SKM-1 treated with dmso at 0.1 percent for 144 hours (cell line): Measurements from ENCODE around the gene TIAM2.
A peak's percentile ranks its signal among the peaks of the same experiment; 100 is the strongest.
"Not testable (repeated sequence)": the region's sequence is repeated elsewhere in the genome, so short reads cannot be mapped to it uniquely, and the experiment has no call there.

Experiments used
- DNase-seq: peaks from one replicate; lab custom pipeline; 2025; ENCODE audit not compliant: unreplicated experiment; lab: John Stamatoyannopoulos, UW

TIAM2 gene

GRCh38 chr6:155188707-155189496 is 193.8 kb downstream of the TIAM2 start:
- DNase-seq = no peak

DNA sequence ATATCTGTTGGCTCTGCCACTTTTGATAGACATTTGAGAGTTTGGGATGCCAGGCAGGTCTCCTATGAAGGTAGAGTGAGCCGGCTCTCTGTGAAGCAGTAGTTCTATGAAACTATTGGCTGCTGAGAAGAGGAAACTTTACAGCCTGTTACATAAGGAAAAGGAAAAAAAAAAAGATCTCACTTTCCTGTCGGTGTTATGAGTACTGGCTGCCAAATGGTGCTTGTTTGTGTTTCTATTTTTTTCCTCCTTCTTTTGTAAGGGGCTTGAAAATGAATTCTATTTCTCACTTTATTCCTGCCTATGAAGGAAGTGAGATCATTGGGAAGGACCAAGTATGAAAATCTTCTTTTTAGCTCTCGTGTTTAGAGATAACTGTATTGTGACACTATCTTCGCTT is 195.6 kb downstream of the TIAM2 start:
- no peak for DNase-seq

- DNase-seq = no peak
These were observed 198.4 kb downstream of the TIAM2 start for GRCh38 chr6:155193526-155193925.

DNA sequence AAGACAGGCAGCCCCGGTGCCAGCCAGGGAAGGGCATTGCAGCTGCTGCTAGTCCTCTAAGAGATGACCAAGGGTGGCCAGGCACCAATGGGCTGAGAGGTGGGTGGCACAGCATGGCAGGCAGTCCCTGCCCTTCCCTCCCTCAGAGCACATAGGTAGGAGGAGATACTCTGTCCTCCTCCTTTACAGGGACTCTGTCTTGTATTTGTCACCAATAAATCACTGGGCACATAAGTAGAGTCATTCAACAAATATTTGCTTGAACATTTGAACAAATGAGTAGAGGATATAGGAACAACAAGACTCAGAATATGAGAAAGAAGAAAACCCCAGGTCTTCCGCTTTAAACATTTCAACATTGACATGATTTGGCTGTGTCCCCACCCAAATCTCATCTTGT is 199.3 kb downstream of the TIAM2 start:
- no peak for DNase-seq

DNA sequence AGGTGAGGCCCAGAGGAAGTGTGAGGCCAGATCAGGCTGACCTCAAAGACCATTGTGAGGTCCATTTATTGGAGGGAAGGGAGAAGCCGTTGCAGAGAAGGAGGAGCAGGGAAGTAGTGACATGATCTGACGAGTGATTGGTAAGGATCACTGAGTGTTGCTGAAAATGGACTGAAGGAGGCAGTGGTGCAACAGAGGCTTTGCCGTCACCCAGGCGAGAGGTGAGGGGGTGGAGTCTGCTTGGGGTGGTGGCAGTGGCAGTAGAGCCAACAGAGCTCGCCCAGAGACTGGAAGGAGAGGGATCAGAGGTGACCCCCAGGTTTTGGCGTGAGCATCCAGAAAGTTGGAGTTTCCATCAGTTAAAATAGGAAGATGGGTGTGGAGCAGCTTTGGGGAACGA is 200.8 kb downstream of the TIAM2 start:
- no peak for DNase-seq

DNA sequence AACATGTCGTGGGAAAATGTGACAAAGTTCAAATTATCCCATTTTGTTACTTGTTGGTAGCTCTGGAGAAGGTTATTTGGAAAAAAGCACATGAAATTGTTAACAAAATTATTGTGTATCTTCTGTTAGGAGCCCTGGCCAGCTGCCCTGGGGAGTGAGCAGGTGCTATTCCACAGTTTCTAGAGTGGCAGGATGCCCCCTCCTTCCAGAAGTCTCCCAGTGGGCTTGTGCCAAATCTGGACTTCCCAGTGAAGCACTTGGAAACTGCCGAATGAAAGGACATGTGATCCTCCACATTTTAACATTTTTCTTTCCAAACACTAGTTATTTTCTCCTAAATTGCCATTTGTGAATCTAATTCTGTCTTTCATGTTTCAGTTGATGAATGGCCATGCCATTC is 201.8 kb downstream of the TIAM2 start:
- DNase-seq = no peak

DNA sequence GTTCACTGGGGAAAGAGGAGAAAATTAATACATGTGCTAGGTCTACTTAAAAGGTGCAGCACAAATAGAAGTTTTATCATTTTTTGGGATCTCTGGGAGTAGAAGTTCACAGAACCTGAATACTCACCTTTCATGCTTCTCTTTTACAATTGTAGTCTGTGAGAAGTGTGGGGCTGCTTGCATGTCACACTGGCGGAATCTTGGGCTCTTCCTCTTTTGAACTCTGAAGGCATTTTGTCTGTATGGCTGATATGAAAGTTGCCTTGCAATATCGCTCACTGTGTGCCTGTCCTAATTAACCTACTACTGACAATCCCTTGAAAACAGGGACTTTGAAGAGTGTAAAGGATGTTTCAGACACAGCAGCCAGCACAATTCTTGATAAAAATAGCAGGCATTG is 202.8 kb downstream of the TIAM2 start:
- DNase-seq = no peak

DNA sequence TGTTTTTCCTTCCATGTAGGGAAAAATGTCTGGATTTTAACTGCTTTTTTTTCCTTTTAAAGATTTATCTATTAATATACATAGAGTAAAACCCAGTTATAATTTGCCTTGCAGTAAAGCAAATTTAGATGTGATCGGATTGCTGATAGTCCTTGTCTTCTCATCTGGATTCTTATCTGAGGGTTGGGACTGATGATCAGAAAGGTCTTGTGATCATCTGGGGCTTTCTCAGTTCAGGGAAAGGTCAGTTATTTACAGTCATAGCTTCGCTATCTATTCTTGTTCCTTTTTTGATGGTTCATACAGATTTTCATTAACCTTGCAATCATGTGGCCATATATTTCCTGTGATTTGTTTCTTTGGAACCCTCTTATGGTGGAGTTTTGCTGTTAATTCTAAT is 204.9 kb downstream of the TIAM2 start:
- DNase-seq = no peak

DNA sequence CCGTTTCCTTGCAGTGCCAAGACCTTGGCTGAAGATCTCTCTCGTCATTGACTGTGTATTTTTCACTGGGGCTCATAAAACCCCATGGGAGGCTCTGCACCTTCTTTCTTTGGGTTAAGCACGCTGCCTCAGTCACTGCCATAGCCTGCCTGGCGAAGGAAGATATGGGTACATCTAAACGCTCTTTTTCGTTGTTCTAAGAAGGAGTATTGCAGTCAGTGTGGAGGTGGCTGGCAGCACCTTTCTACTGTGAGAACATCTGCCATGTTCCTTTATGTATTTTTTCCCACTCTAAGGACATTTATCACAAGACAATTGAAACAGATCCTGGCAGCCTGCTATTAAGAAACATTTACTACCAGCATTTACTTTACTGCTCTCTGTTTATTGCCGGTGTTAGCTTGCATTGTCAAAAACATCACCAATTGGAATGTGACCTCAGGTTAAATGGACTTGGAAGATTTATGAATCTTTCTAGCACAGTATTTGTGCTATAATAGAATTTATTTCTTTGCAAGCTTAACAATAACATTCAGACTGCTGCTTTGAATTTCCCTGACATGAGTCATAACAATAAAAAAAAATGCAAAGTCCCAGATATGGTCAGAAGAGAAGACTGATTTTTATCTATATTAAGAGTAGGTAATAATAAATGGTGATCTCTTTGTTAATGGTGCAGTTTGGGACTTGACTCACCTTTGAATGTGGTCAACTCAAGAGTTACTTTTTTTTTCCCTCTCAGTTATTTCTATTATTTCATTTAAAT is 206.5 kb downstream of the TIAM2 start:
- DNase-seq = no peak

- no peak for DNase-seq
These were observed 212.1 kb downstream of the TIAM2 start for GRCh38 chr6:155207223-155207622.

DNA sequence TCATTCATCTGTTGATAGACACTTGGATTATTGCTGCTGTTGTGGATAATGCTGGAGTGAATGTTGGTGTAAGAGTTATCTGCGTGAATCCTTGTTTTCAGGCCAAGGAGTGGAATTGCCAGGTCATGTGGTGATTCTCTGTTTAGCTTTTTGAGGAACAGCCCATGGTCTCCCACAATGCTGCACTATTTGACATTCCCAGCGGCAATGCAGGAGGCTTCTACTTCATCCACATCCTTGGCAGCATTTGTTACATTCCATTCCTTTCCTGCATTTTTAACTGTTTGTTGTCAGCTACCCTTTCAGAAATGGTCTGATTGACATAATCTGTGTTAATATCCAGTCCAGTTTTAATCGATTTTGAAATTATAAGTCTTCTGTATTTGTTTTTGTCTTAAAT is 217.0 kb downstream of the TIAM2 start:
- DNase-seq = no peak

DNA sequence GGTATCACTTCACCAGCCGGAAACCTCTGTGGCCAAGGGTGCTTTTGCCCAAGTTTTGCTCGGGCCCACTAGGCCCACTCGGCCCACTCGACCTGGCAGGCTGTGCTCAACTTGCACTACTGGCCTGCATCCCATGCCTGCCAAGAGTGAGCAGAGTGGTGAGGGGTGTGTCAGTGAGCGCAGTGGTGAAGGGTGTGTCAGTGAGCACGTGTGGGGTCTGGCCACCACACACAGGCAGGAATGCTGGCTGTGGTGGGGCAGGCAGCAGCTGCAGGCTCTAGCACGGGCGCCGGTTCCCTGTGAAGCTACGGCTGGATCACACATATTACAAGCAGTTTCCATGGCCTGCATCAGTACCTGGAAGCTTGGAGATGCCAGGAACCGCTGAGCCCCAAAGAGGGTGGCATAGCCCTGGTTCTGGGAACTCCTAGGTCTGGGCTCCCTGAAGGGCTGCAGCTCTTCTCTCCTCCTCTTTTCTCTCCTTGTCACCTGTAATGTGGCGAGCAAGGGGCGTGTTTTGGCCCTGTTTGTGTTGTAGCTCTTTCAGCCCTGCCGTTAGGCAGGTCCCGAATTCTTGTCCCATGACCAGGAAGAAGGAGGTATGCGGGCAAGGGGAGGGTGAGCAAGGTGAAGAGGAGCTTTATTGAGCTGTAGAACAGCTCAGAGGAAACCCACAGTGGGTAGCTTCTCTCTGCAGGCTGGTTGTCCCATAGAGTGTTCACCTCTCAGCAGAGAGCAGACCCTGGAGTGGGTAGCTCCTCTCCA is 217.7 kb downstream of the TIAM2 start:
- DNase-seq = no peak

GRCh38 chr6:155213611-155214372 is 218.7 kb downstream of the TIAM2 start:
- no peak for DNase-seq

DNA sequence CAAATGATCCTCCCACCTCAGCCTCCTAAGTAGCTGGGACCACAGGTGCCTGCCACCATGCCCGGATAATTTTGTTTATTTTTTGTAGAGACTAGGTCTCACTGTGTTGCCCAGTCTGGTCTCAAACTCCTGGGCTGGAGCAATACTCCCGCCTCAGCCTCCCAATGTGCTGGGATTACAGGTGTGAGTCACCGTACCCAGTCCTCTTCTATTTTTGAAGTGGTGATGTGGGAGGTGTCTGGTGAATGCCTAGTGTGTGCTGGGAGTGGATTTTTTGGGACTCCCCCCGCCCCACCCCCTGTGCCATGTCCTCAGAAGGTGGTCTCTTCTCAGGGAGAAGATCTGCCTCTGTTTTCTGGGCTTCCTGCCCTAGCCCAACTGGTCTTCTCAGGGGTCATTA is 220.8 kb downstream of the TIAM2 start:
- DNase-seq = no peak

DNA sequence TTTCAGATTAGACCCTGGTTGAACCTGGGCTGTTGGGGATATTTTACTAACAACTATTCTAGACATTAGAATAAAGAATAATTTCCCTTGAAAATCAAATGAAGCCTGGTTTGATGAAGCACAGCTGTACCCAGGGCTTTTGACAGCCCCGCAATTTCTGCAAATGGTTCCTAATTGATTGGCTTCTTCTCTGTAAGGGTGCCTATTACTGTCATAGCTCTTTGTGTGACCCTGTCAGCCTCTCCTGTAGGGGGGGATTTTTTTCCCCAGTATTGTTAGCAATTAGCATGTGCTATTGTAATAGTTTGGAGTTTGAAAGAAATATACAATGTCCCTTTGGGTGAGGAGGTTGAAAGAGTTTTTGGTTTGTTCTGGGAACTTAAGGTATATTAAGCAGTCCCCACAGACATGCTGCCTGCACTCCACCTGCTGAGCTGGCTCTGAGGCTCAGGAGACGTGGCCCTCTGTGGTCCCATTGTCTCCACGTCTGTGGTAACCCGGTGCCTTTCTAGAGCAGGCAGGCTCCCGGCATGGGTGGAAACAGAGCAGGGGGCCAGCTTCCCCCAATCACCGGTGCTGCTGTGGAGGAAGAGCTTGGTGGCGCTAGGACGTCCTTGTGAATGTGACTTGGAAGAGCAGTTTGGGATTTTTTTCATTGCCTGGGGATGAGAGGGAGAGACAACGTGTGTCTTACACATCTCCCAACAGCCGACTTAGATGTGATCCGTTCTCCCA is 221.4 kb downstream of the TIAM2 start:
- DNase-seq = no peak

GRCh38 chr6:155218711-155219110 is 223.6 kb downstream of the TIAM2 start:
- not testable (repeated sequence) for DNase-seq

DNA sequence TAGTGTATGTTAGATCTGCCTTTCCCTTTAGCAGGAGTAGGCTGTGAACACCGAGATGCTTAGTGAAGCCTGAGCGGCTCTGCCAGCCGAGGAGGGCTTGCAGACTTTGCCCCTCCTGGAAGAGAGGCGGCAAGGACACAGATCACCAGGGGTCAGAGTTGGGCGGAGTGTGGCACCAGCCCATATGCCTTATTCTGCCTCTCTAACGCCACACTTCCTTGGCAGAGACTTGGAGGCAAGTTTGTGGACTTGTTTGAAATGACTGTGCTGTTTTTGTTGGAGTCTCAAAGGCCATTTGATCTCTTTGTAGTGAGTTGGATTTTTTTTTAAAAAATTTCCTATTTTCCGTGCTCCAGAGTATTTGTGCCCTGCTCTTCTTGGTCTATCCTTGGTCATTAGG is 224.2 kb downstream of the TIAM2 start:
- DNase-seq = no peak

DNA sequence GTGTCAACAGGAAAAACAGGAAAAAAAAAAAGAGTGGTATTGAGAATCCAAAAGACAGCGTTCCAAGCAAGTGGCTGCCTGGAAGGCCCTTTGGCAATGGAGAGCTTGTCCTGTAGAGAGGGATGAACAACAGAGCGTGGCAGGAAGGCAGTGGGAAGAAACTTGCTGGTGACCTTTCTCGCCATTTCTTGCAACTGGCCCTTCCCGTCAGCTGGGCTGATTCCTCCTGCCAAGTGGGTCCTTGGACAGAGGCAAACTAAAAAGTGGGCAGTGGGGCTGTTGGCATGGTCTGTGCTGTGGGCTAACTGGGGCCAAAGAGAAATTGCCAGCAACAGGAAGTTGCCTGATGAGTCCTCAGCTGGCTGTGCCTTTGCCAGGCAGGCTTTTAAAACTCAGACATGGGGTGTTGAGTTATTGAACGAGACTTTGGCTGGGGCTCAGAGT is 224.8 kb downstream of the TIAM2 start:
- DNase-seq = no peak

GRCh38 chr6:155221086-155221485 is 226.0 kb downstream of the TIAM2 start:
- DNase-seq = no peak

GRCh38 chr6:155222506-155222905 is 227.4 kb downstream of the TIAM2 start:
- peak; percentile 19 for DNase-seq
